ENCODE data around the gene ELOVL3. TPM values are rescaled to one million over a fixed set of nuclear protein-coding genes. Genes with fewer than 3 reads are reported as not detected.
"Not testable (repeated sequence)": the region's sequence is repeated elsewhere in the genome, so short reads cannot be mapped to it uniquely, and the experiment has no call there.

The ELOVL3 gene
- total RNA-seq, 2 donors from 2014 or later: 0.39 TPM; not detected in 1

GRCh38 chr10:102202386-102202785 lies 23.7 kb upstream of the ELOVL3 start:
- no peak for DNase-seq (ENCODE audit: low spot score)
- no peaks in the 10 kb centered on the region for H3K36me3 ChIP-seq
- H3K4me1 ChIP-seq: no peaks in the 10 kb centered on the region
- no peaks in the 10 kb centered on the region for H3K27me3 ChIP-seq
- no peak overlapping the region for H3K27ac ChIP-seq
- TF ChIP-seq CTCF (IDR thresholded peaks at IDR 0.05): no peak
- no peak overlapping the region for H3K4me3 ChIP-seq
- peaks cover 0 to 11% of the 10 kb centered on the region in 2 donors for H3K9me3 ChIP-seq

GRCh38 chr10:102208311-102209035 lies 17.6 kb upstream of the ELOVL3 start:
- Histone ChIP-seq H3K27me3 (no peaks in the 10 kb centered on the region), H3K36me3 (no peaks in the 10 kb centered on the region), H3K4me1 (peaks cover 0 to 17% of the 10 kb centered on the region in 2 donors), H3K9me3 (peaks cover 0 to 11% of the 10 kb centered on the region in 2 donors), H3K27ac (peak overlapping the region in 1 of 2 donors; percentile 61), H3K4me3 (no peak overlapping the region)
- TF ChIP-seq CTCF (IDR thresholded peaks at IDR 0.05): no peak
- no peak for DNase-seq (ENCODE audit: low spot score)

- DNase-seq (ENCODE audit: low spot score): no peak
- Histone ChIP-seq H3K4me1 (peaks cover 0 to 17% of the 10 kb centered on the region in 2 donors), H3K9me3 (no peaks in the 10 kb centered on the region), H3K27me3 (no peaks in the 10 kb centered on the region), H3K4me3 (no peak overlapping the region), H3K36me3 (no peaks in the 10 kb centered on the region), H3K27ac (no peak overlapping the region)
- no peak for TF ChIP-seq CTCF (IDR thresholded peaks at IDR 0.05)
Measured at GRCh38 chr10:102211615-102212299, 14.3 kb upstream of the ELOVL3 start.

- DNase-seq (ENCODE audit: low spot score); H3K9me3 ChIP-seq; H3K36me3 ChIP-seq; H3K27ac ChIP-seq; H3K4me1 ChIP-seq; H3K27me3 ChIP-seq; H3K4me3 ChIP-seq: not testable (repeated sequence)
Measured at GRCh38 chr10:102213599-102213998, 12.5 kb upstream of the ELOVL3 start.

GRCh38 chr10:102219370-102219769 lies 6.7 kb upstream of the ELOVL3 start:
- no peaks in the 10 kb centered on the region for H3K4me1 ChIP-seq
- no peak for TF ChIP-seq CTCF (IDR thresholded peaks at IDR 0.05)
- H3K27me3 ChIP-seq: no peaks in the 10 kb centered on the region
- no peak for DNase-seq (ENCODE audit: low spot score)
- H3K4me3 ChIP-seq: no peak overlapping the region
- H3K27ac ChIP-seq: no peak overlapping the region
- no peaks in the 10 kb centered on the region for H3K36me3 ChIP-seq
- H3K9me3 ChIP-seq: no peaks in the 10 kb centered on the region

- no peaks in the 10 kb centered on the region for H3K36me3 ChIP-seq
- no peaks in the 10 kb centered on the region for H3K27me3 ChIP-seq
- no peak for TF ChIP-seq CTCF (IDR thresholded peaks at IDR 0.05)
- H3K4me3 ChIP-seq: no peak overlapping the region
- no peaks in the 10 kb centered on the region for H3K9me3 ChIP-seq
- no peak for DNase-seq (ENCODE audit: low spot score)
- peaks cover 0 to 3% of the 10 kb centered on the region in 2 donors for H3K4me1 ChIP-seq
- H3K27ac ChIP-seq: no peak overlapping the region
Measured at GRCh38 chr10:102220612-102221011, 5.5 kb upstream of the ELOVL3 start.
